ENCODE results near the gene COL2A1.

COL2A1 gene

GRCh38 chr12:47993491-47993890, 10.8 kb downstream of the COL2A1 start:
- TF ChIP-seq CTCF (IDR thresholded peaks at IDR 0.05; ENCODE audit: low read depth, low read length, missing control alignments), result no peak
- no peak overlapping the region for H3K4me3 ChIP-seq (replicated peaks; ENCODE audit: low read depth, low read length)
- DNase-seq (ENCODE audit: extremely low read depth, low read depth), result no peak

- H3K4me3 ChIP-seq (replicated peaks; ENCODE audit: low read depth, low read length), result no peak overlapping the region
- no peak for DNase-seq (ENCODE audit: extremely low read depth, low read depth)
- no peak for TF ChIP-seq CTCF (IDR thresholded peaks at IDR 0.05; ENCODE audit: low read depth, low read length, missing control alignments)
These were observed 11.5 kb downstream of the COL2A1 start for GRCh38 chr12:47992776-47993175.

- no peak for DNase-seq (ENCODE audit: extremely low read depth, low read depth)
- no peak overlapping the region for H3K4me3 ChIP-seq (replicated peaks; ENCODE audit: low read depth, low read length)
- no peak for TF ChIP-seq CTCF (IDR thresholded peaks at IDR 0.05; ENCODE audit: low read depth, low read length, missing control alignments)
These were observed 12.9 kb downstream of the COL2A1 start for GRCh38 chr12:47991106-47992061.

GRCh38 chr12:47990351-47991105, 13.7 kb downstream of the COL2A1 start:
- DNase-seq (ENCODE audit: extremely low read depth, low read depth), result no peak
- no peak overlapping the region for H3K4me3 ChIP-seq (replicated peaks; ENCODE audit: low read depth, low read length)
- no peak for TF ChIP-seq CTCF (IDR thresholded peaks at IDR 0.05; ENCODE audit: low read depth, low read length, missing control alignments)

- no peak for TF ChIP-seq CTCF (IDR thresholded peaks at IDR 0.05; ENCODE audit: low read depth, low read length, missing control alignments)
- no peak for DNase-seq (ENCODE audit: extremely low read depth, low read depth)
These were observed 14.6 kb downstream of the COL2A1 start for GRCh38 chr12:47989666-47990065.

GRCh38 chr12:47989023-47989417, 15.3 kb downstream of the COL2A1 start:
- no peak for DNase-seq (ENCODE audit: extremely low read depth, low read depth)
- no peak for TF ChIP-seq CTCF (IDR thresholded peaks at IDR 0.05; ENCODE audit: low read depth, low read length, missing control alignments)
- H3K4me3 ChIP-seq (replicated peaks; ENCODE audit: low read depth, low read length), result no peak overlapping the region

More at GRCh38 chr12:47989666-47990065, 14.6 kb downstream of the COL2A1 start:
- H3K4me3 ChIP-seq (replicated peaks; ENCODE audit: low read depth, low read length), result no peak overlapping the region

Data from HFF-Myc (cell line).